ENCODE measurements around the gene DCST1. TPM values are rescaled to one million over a fixed set of nuclear protein-coding genes. Genes with fewer than 3 reads are reported as not detected.

The DCST1 gene
- total and polyA plus RNA-seq, 2 of the 8 experiments (the other 6 are each of a cell fraction or from before 2014, with no cell fraction given), result not detected

GRCh38 chr1:155022927-155023236 is 10.7 kb upstream of the DCST1 start:
- Histone ChIP-seq H3K4me3 (ENCODE audit: extremely low read depth in 1 of 4, insufficient read depth in 2 of 4, low read depth in 3 of 4, low read length in 4 of 4) (no peak overlapping the region), H3K36me3 (ENCODE audit: control insufficient read depth in 2 of 4, insufficient read depth in 4 of 4, low read length in 3 of 4) (no peaks in the 10 kb centered on the region), H2BK20ac (ENCODE audit: low read length) (no peak overlapping the region), H3K56ac (replicated peaks; ENCODE audit: insufficient read length, low read depth, low read length) (no peak overlapping the region), H3K79me1 (ENCODE audit: low read depth, low read length) (no peaks in the 10 kb centered on the region), H3K18ac (ENCODE audit: extremely low read depth, low read length) (no peak overlapping the region), H4K8ac (ENCODE audit: extremely low read depth, insufficient read depth, low read length) (no peak overlapping the region), H4K5ac (ENCODE audit: insufficient read length, low read depth, low read length) (no peak overlapping the region), H2AK5ac (ENCODE audit: low read depth, low read length) (no peak overlapping the region), H3K27me3 (replicated peaks in 1 of 4; ENCODE audit: control insufficient read depth in 3 of 4, extremely low read depth in 1 of 4, insufficient read depth in 3 of 4, low read length in 3 of 4) (peaks cover 0 to 3% (median under 1%) of the 10 kb centered on the region in 4 experiments; a peak in 1 of 7 replicates), H4K91ac (replicated peaks; ENCODE audit: insufficient read length, low read length) (no peak overlapping the region), H2BK5ac (ENCODE audit: low read depth, low read length) (no peak overlapping the region), H2AFZ (ENCODE audit: low read length) (no peak overlapping the region), H3K9ac (replicated peaks in 1 of 4; ENCODE audit: extremely low read depth in 1 of 4, low read depth in 3 of 4, low read length in 3 of 4) (no peak overlapping the region), H3K4me1 (replicated peaks in 1 of 4; ENCODE audit: control insufficient read depth in 3 of 4, insufficient read depth in 4 of 4, low read length in 3 of 4) (peaks cover 0 to 8% (median under 1%) of the 10 kb centered on the region in 4 experiments; a peak in 4 of 7 replicates), H3K23me2 (ENCODE audit: low read depth, low read length) (no peaks in the 10 kb centered on the region), H3K14ac (ENCODE audit: insufficient read length) (no peak overlapping the region), H3K27ac (ENCODE audit: low read depth, low read length) (no peak overlapping the region), H4K20me1 (replicated peaks in 1 of 2; ENCODE audit: control insufficient read depth in 1 of 2, insufficient read depth in 2 of 2, low read length in 2 of 2) (no peaks in the 10 kb centered on the region), H2BK120ac (replicated peaks; ENCODE audit: low read depth, low read length) (no peak overlapping the region), H3K9me3 (ENCODE audit: insufficient read depth in 2 of 2, low read depth in 1 of 2, low read length in 1 of 2) (no peaks in the 10 kb centered on the region), H2BK12ac (ENCODE audit: low read depth, low read length) (no peak overlapping the region), H3K23ac (ENCODE audit: insufficient read length) (no peak overlapping the region), H2BK15ac (ENCODE audit: low read length) (no peak overlapping the region), H3K79me2 (ENCODE audit: control insufficient read depth in 1 of 2, insufficient read depth in 2 of 2, low read length in 2 of 2) (no peaks in the 10 kb centered on the region), H3K4me2 (ENCODE audit: insufficient read depth in 1 of 2, low read depth in 2 of 2, low read length in 2 of 2) (no peak overlapping the region), H3K4ac (replicated peaks; ENCODE audit: insufficient read length, low read depth, low read length) (no peak overlapping the region)
- DNase-seq (ENCODE audit: low read depth in 1 of 2, low spot score in 2 of 2) (no peak), FAIRE-seq (no peak)
- ChIA-PET CTCF (ENCODE audit: partially characterized antibody) (interaction anchor here (1.2 to 18.6 kb wide), 6 partner anchors 9 to 145 kb away, joined by 3 to 354 read pairs (median 71); partner anchors contain the start of genes ADAM15, EFNA4, LENEP and ZBTB7B), POLR2A (ENCODE audit: partially characterized antibody) (interaction anchor here (0.7 to 7.4 kb wide), 8 partner anchors 8 to 62 kb away, joined by 3 to 60 read pairs (median 3); partner anchors contain the start of genes DCST1, DCST2 and FLAD1)
- 93% methylated on average over 4 of the region's 4 CpGs; no CpG with 5 or more reads in 1 of the 2 experiments for WGBS, 2 experiments (ENCODE audit: extremely low coverage in 1 of 2, insufficient coverage in 1 of 2, insufficient read length in 1 of 2, insufficient replicate concordance in 2 of 2, low coverage in 1 of 2, low lambda C conversion rate in 2 of 2, missing lambda C conversion rate in 1 of 2)
- TF ChIP-seq PHF8 (conservative IDR thresholded peaks at IDR 0.05; ENCODE audit: low read depth, low read length), result no peak
- TF ChIP-seq CTCF (IDR thresholded peaks at IDR 0.05; ENCODE audit: control extremely low read depth in 1 of 3, insufficient read depth in 1 of 3, low read depth in 1 of 3, low read length in 3 of 3), result no peak
- TF ChIP-seq MAFK (IDR thresholded peaks at IDR 0.05; ENCODE audit: low read depth, low read length), result no peak
- TF ChIP-seq BRCA1 (IDR thresholded peaks at IDR 0.05; ENCODE audit: low read depth, low read length), result no peak
- TF ChIP-seq EZH2 (IDR thresholded peaks at IDR 0.05; ENCODE audit: low read depth, low read length, severe bottlenecking), result no peak
- no peak for TF ChIP-seq TEAD4 (IDR thresholded peaks at IDR 0.05; ENCODE audit: low read depth, low read length)
- TF ChIP-seq GABPA (IDR thresholded peaks at IDR 0.05; ENCODE audit: borderline replicate concordance, insufficient read depth, low read length), result no peak
- no peak for TF ChIP-seq TBP (IDR thresholded peaks at IDR 0.05; ENCODE audit: low read depth, low read length)
- TF ChIP-seq SP4 (IDR thresholded peaks at IDR 0.05; ENCODE audit: low read length), result no peak
- no peak for TF ChIP-seq USF2 (IDR thresholded peaks at IDR 0.05; ENCODE audit: low read length)
- no peak for TF ChIP-seq TAF7 (optimal IDR thresholded peaks at IDR 0.05; ENCODE audit: borderline replicate concordance, low read depth, low read length)
